Thoracic aorta (tissue), 2 donors: ENCODE results near the gene PDE6H. TPM values are rescaled to one million over a fixed set of nuclear protein-coding genes. Genes with fewer than 3 reads are reported as not detected.

Source experiments
- ATAC-seq: fragments of 150-250 bp; one replicate; pipeline ENCODE4 v1.8.0; 2017; ENCODE audit warnings: low read depth; ENCODE audit not compliant: insufficient number of reproducible peaks, low FRiP score
- DNase-seq: peaks from one replicate; pipeline ENCODE4 v3.0.0-alpha.2; 2020; ENCODE audit warnings: low spot score
- H3K27ac ChIP-seq, 2 donors: fragments of 200-600 bp; sonication (generic); 1 replicate in 1 of 2; 2 replicates in 1 of 2; pipeline ENCODE4 v1.5.1; 2016; ENCODE audit warnings: mild to moderate bottlenecking in 2 of 2, moderate library complexity in 2 of 2
- H3K27me3 ChIP-seq: fragments of 200-600 bp; sonication (generic); replicated peaks from 2 replicates; pipeline ENCODE4 v1.6.0; 2016; ENCODE audit warnings: mild to moderate bottlenecking; ENCODE audit not compliant: insufficient read depth
- H3K36me3 ChIP-seq: fragments of 200-600 bp; sonication (generic); one replicate; pipeline ENCODE4 v1.5.1; 2016
- H3K4me1 ChIP-seq, 2 donors: fragments of 200-600 bp; sonication (generic); 1 replicate in 1 of 2; 2 replicates in 1 of 2; pipeline versions ENCODE4 v1.5.1 to v1.6.0; 2016; ENCODE audit warnings: low read depth in 2 of 2, mild to moderate bottlenecking in 1 of 2; ENCODE audit not compliant: control insufficient read depth in 1 of 2
- H3K4me3 ChIP-seq: fragments of 200-600 bp; sonication (generic); 2 replicates; pipeline ENCODE4 v1.5.1; 2016; ENCODE audit warnings: mild to moderate bottlenecking
- H3K9me3 ChIP-seq: fragments of 200-600 bp; sonication (generic); 2 replicates; pipeline ENCODE4 v1.5.1; 2016
- total RNA-seq, 2 donors: library from RNA; depleted of rRNA; stranded (reverse); fragments of >200 nt; gene quantifications; one replicate each; pipeline versions ENCODE4 v1.1.0 to v1.2.3, GENCODE V29; 2016
- TF ChIP-seq, protein P1 (sequence below): fragments of 200-600 bp; sonication (generic); IDR thresholded peaks from one replicate; pipeline ENCODE4 v1.5.1; 2019; ENCODE audit warnings: antibody characterized with exemption

Gene PDE6H
- total RNA-seq, 2 donors from 2014 or later = not detected

DNA sequence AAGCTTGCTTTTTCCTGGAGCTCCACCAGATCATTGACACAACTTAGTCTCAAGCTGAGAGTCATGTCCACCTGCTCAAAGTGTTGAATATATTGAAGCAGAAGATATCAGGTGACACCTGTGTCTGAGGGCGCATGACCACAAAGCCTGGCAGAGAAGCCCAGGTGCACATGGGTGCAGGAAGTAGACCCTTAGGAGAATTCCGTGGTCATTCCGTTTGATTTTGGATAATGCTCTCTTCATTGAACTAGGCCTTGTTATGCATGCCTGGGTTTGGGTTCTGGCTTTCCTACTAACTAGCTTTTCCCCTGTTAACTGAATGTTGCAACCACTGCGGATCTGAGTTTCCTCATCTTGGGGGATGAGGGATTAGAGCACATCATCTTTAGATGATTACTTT is 18.6 kb upstream of the PDE6H start:
- Histone ChIP-seq H3K27ac (peak overlapping the region in 1 of 2 donors; percentile 83), H3K36me3 (no peaks in the 10 kb centered on the region), H3K4me1 (peaks cover 37 to 72% of the 10 kb centered on the region in 2 donors), H3K27me3 (no peaks in the 10 kb centered on the region), H3K4me3 (no peak overlapping the region), H3K9me3 (no peaks in the 10 kb centered on the region)
- TF ChIP-seq, protein P1, sequence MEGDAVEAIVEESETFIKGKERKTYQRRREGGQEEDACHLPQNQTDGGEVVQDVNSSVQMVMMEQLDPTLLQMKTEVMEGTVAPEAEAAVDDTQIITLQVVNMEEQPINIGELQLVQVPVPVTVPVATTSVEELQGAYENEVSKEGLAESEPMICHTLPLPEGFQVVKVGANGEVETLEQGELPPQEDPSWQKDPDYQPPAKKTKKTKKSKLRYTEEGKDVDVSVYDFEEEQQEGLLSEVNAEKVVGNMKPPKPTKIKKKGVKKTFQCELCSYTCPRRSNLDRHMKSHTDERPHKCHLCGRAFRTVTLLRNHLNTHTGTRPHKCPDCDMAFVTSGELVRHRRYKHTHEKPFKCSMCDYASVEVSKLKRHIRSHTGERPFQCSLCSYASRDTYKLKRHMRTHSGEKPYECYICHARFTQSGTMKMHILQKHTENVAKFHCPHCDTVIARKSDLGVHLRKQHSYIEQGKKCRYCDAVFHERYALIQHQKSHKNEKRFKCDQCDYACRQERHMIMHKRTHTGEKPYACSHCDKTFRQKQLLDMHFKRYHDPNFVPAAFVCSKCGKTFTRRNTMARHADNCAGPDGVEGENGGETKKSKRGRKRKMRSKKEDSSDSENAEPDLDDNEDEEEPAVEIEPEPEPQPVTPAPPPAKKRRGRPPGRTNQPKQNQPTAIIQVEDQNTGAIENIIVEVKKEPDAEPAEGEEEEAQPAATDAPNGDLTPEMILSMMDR = no peak
- ATAC-seq = no peak
- DNase-seq = no peak

DNA sequence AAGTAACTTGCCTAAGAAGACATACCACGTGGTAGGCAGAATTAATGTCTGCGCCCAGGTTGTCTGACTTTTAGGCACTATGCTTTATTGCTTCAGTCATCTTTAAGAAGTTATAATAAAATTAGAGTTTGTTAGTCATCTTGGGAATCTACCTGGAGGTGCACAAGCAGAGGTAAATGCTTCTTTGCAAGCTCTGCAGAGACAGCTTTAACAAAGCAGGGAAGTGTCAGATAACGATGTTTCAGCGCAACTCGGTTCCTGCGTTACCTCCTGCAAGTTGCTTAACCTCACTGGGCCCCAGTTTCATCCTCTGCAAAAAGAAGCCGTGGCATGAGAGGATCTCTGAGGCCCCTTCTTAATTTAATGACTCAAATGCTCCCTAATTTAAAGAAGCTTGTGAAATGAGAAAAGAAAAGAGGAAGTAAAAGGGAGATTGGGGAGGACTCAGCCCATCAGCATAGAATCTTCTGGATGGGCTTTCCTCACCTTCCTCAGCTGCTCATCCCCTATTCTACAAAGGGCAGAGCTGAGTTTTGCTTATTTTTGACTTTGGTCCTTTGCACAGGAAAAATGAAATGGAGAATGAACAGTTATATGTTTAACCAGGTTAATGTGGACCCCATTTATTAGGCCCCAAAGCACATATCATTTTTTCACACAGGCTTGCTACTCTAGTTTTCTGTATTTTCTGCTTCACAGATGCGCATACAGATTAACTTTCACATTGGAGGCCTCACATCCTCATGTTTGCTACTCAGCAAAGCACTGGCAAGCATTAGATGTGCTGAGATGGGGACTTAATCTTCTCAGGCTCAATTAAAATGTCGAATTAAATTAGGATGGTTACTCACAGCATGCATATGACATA is 16.6 kb upstream of the PDE6H start:
- H3K4me3 ChIP-seq = peak overlapping the region; percentile 7
- H3K4me1 ChIP-seq = peaks cover 32 to 73% of the 10 kb centered on the region in 2 donors
- no peak for ATAC-seq
- peak overlapping the region; percentile 12 to 60 for H3K27ac ChIP-seq
- DNase-seq = no peak
- no peaks in the 10 kb centered on the region for H3K9me3 ChIP-seq
- no peaks in the 10 kb centered on the region for H3K27me3 ChIP-seq
- TF ChIP-seq, protein P1 = no peak
- no peaks in the 10 kb centered on the region for H3K36me3 ChIP-seq

DNA sequence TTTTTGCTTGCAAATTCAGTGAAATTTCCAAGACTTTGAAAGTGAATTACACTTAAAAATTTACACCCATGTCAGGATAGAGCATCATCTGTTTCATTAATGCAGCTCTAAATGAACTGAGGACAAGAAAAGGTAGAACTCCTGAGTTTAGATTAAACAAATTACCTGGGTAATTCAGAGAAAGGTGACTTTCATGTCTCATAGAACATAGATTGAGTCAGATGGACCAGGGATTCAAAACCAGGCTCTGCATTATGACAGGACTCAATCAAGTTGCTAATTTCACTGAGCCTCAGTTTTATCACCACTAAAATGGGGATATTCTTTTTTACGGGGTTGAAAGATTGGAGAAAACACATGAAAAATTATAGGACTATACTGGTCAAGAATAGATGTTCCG is 15.9 kb upstream of the PDE6H start:
- no peak for ATAC-seq
- no peak for DNase-seq
- H3K9me3 ChIP-seq = no peaks in the 10 kb centered on the region
- no peaks in the 10 kb centered on the region for H3K36me3 ChIP-seq
- H3K27me3 ChIP-seq = no peaks in the 10 kb centered on the region
- peaks cover 25 to 73% of the 10 kb centered on the region in 2 donors for H3K4me1 ChIP-seq
- TF ChIP-seq, protein P1 = no peak
- H3K4me3 ChIP-seq = peak overlapping the region; percentile 50
- H3K27ac ChIP-seq = peak overlapping the region; percentile 12 to 60

DNA sequence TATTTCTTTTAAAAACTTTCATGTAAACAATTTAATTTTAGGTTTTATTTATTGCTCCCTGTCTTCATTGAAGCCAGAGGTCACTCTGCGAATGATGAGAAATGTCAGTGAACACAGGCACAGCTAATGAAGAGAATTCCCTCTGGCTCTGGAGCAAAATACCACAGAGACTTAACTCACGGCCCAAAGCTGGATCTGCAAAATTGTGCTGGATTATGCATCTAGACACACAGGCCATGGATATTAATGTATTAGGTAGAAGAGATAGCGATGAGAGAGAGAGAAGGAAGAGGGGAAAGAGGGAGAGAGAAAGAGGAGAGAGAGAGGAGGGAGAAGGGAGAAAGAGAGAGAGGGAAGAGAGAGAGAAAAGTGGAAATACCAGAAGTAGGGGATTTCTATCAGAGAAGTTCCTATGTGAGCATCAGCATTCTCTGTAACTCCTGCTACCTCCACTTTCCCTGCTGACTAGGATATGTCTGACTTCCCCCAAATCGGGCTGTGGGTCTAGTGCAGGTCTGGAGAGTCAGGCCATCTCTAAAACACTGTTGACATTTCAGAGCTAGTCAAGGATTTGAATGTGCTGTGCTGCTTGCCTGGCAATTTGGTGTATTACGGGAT is 15.2 kb upstream of the PDE6H start:
- Histone ChIP-seq H3K27me3 (no peaks in the 10 kb centered on the region), H3K9me3 (no peaks in the 10 kb centered on the region), H3K27ac (peak overlapping the region; percentile 55 to 60), H3K4me3 (peak overlapping the region; percentile 50), H3K4me1 (peaks cover 23 to 69% of the 10 kb centered on the region in 2 donors), H3K36me3 (no peaks in the 10 kb centered on the region)
- no peak for ATAC-seq
- TF ChIP-seq, protein P1 = no peak
- DNase-seq = no peak

DNA sequence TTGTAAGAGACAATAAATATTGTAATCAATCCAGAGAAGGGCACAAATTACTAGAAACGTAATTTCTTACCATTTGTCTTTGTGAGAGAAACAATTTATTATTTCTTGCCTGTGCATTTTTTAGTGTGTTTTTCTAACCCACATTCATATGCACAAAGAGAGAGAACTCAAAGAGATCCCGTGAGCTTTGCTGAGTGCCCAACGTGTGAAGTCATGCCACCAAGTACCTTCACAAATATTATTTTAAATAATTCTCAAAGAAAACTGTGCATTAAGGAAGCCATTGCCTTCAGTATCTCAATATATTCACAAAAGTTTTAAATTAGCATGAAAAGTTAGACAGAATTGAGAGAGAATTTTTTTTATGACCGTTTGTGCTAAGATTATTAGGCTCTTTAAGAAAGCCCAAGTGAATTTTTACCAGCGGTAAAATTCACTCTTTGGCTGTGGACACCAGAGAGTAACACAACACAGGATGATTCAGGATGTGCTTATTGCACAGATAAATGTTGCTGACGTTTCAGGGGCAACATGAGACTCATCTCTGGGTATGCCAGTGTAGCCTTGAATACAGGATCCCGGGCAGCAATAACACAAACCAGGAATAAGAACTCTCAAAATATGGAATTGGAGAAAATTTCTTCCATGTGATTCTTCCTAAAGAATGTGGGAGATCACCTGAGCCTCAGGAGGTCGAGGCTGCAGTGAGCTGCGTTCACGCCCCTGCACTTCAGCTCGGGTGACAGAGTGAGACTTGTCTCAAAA is 14.3 kb upstream of the PDE6H start:
- TF ChIP-seq, protein P1 = no peak
- Histone ChIP-seq H3K27ac (peak overlapping the region; percentile 55 to 60), H3K9me3 (no peaks in the 10 kb centered on the region), H3K27me3 (no peaks in the 10 kb centered on the region), H3K4me3 (peak overlapping the region; percentile 50), H3K4me1 (peaks cover 23 to 63% of the 10 kb centered on the region in 2 donors), H3K36me3 (no peaks in the 10 kb centered on the region)
- DNase-seq = no peak
- ATAC-seq = no peak
